ENCODE measurements around the gene NET1. TPM values are rescaled to one million over a fixed set of nuclear protein-coding genes. Genes with fewer than 3 reads are reported as not detected.

Gene NET1
- 57.7 TPM for total RNA-seq (ENCODE audit: unreplicated experiment)
- long read RNA-seq, transcript NET1-202 (10 exons, 3,253 nt): major isoform, 23 of 25 reads
- long read RNA-seq, partial matches to known transcripts: 1 of 25 reads
- long read RNA-seq, other reads (novel, unspliced or antisense): 0 of 25 reads

- peaks cover 6% of the 10 kb centered on the region for H3K9me3 Mint-ChIP-seq (ENCODE audit: unreplicated experiment)
- peak within 1 kb of the TSS; percentile 86 for H3K4me3 Mint-ChIP-seq (ENCODE audit: unreplicated experiment)
- DNase-seq (ENCODE audit: low spot score): peak; percentile 93
- peaks cover 4% of the 10 kb centered on the region for H3K36me3 Mint-ChIP-seq (ENCODE audit: low read depth, unreplicated experiment)
- peak within 1 kb of the TSS; percentile 58 for H3K27ac Mint-ChIP-seq (ENCODE audit: unreplicated experiment)
- no peak for TF ChIP-seq CTCF (IDR thresholded peaks at IDR 0.05; ENCODE audit: unreplicated experiment)
- peaks cover 2% of the 10 kb centered on the region for H3K27me3 Mint-ChIP-seq (ENCODE audit: unreplicated experiment)
- peaks cover 5% of the 10 kb centered on the region for H3K4me1 Mint-ChIP-seq (ENCODE audit: unreplicated experiment)
Observed at GRCh38 chr10:5412277-5412941, at the start of gene NET1. Gene NET1 (plus strand): TSS chr10:5412557. CDS start chr10:5412693, 136 bp downstream.

GRCh38 chr10:5362873-5363272 lies 49.5 kb upstream of the NET1 start:
- Mint-ChIP-seq H3K4me1 (ENCODE audit: unreplicated experiment) (no peaks in the 10 kb centered on the region), H3K9me3 (ENCODE audit: unreplicated experiment) (no peaks in the 10 kb centered on the region), H3K36me3 (ENCODE audit: low read depth, unreplicated experiment) (no peaks in the 10 kb centered on the region), H3K27me3 (ENCODE audit: unreplicated experiment) (peaks cover 5% of the 10 kb centered on the region), H3K27ac (ENCODE audit: unreplicated experiment) (no peak overlapping the region), H3K4me3 (ENCODE audit: unreplicated experiment) (no peak overlapping the region)
- no peak for TF ChIP-seq CTCF (IDR thresholded peaks at IDR 0.05; ENCODE audit: unreplicated experiment)
- DNase-seq (ENCODE audit: low spot score): no peak

- H3K27me3 Mint-ChIP-seq (ENCODE audit: unreplicated experiment): peaks cover 5% of the 10 kb centered on the region
Observed at GRCh38 chr10:5364374-5364773, 48.0 kb upstream of the NET1 start.

GRCh38 chr10:5364890-5365338 lies 47.4 kb upstream of the NET1 start, which contains the start of gene UCN3:
Gene UCN3 (plus strand): TSS chr10:5364966. CDS start chr10:5373721, 8,755 bp downstream.
- no peak for DNase-seq (ENCODE audit: low spot score)
- Mint-ChIP-seq H3K4me3 (ENCODE audit: unreplicated experiment) (no peak within 1 kb of the TSS), H3K9me3 (ENCODE audit: unreplicated experiment) (no peaks in the 10 kb centered on the region), H3K4me1 (ENCODE audit: unreplicated experiment) (peaks cover 6% of the 10 kb centered on the region), H3K27me3 (ENCODE audit: unreplicated experiment) (peaks cover 5% of the 10 kb centered on the region), H3K27ac (ENCODE audit: unreplicated experiment) (no peak within 1 kb of the TSS), H3K36me3 (ENCODE audit: low read depth, unreplicated experiment) (no peaks in the 10 kb centered on the region)
- no peak for TF ChIP-seq CTCF (IDR thresholded peaks at IDR 0.05; ENCODE audit: unreplicated experiment)

More at GRCh38 chr10:5364374-5364773, 48.0 kb upstream of the NET1 start:
- no peak for DNase-seq (ENCODE audit: low spot score)
- Mint-ChIP-seq H3K36me3 (ENCODE audit: low read depth, unreplicated experiment) (no peaks in the 10 kb centered on the region), H3K27ac (ENCODE audit: unreplicated experiment) (no peak overlapping the region), H3K4me3 (ENCODE audit: unreplicated experiment) (no peak overlapping the region), H3K4me1 (ENCODE audit: unreplicated experiment) (peaks cover 2% of the 10 kb centered on the region), H3K9me3 (ENCODE audit: unreplicated experiment) (no peaks in the 10 kb centered on the region)
- TF ChIP-seq CTCF (IDR thresholded peaks at IDR 0.05; ENCODE audit: unreplicated experiment): no peak

- H3K4me3 Mint-ChIP-seq (ENCODE audit: unreplicated experiment): no peak overlapping the region
- H3K9me3 Mint-ChIP-seq (ENCODE audit: unreplicated experiment): no peaks in the 10 kb centered on the region
- H3K4me1 Mint-ChIP-seq (ENCODE audit: unreplicated experiment): peaks cover 6% of the 10 kb centered on the region
- H3K27me3 Mint-ChIP-seq (ENCODE audit: unreplicated experiment): peaks cover 5% of the 10 kb centered on the region
- DNase-seq (ENCODE audit: low spot score): no peak
- no peaks in the 10 kb centered on the region for H3K36me3 Mint-ChIP-seq (ENCODE audit: low read depth, unreplicated experiment)
- no peak overlapping the region for H3K27ac Mint-ChIP-seq (ENCODE audit: unreplicated experiment)
- TF ChIP-seq CTCF (IDR thresholded peaks at IDR 0.05; ENCODE audit: unreplicated experiment): no peak
Observed at GRCh38 chr10:5365928-5366327, 46.4 kb upstream of the NET1 start.

All from endothelial cell (in vitro differentiated cells).